Keratinocyte (primary cell): ENCODE data around the gene UROC1. TPM values are rescaled to one million over a fixed set of nuclear protein-coding genes. Genes with fewer than 3 reads are reported as not detected.

Experiments
- DNase-seq: peaks from one replicate; pipeline ENCODE4 v3.0.0-alpha.2; 2011; ENCODE audit warnings: low read depth, missing footprints, low spot score
- FAIRE-seq: peaks from 2 replicates; lab custom pipeline; 2011; peaks lifted over from hg19 to GRCh38; lab: Jason Lieb, UNC
- H2AFZ ChIP-seq: 2 replicates; pipeline ENCODE4 v1.6.0; 2012; ENCODE audit warnings: low read length, control low read depth, inconsistent platforms; ENCODE audit not compliant: control insufficient read depth
- H3K27ac ChIP-seq: 2 replicates; pipeline ENCODE4 v1.5.1; 2011; ENCODE audit warnings: low read length; ENCODE audit not compliant: control insufficient read depth, insufficient read depth
- H3K27me3 ChIP-seq: 3 replicates; pipeline ENCODE4 v1.6.0; 2011; ENCODE audit warnings: low read length; ENCODE audit not compliant: control insufficient read depth, insufficient read depth; ENCODE audit errors: extremely low read depth
- H3K36me3 ChIP-seq, 2 experiments: 2 replicates in 1 of 2; 3 replicates in 1 of 2; pipeline ENCODE4 v1.5.1; 2011; ENCODE audit warnings: low read length in 2 of 2, mild to moderate bottlenecking in 1 of 2; ENCODE audit not compliant: control insufficient read depth in 2 of 2, insufficient read depth in 2 of 2; ENCODE audit errors: extremely low read depth in 1 of 2
- H3K4me1 ChIP-seq: 3 replicates; pipeline ENCODE4 v1.5.1; 2011; ENCODE audit warnings: low read length; ENCODE audit not compliant: control insufficient read depth, insufficient read depth; ENCODE audit errors: extremely low read depth
- H3K4me2 ChIP-seq: 3 replicates; pipeline ENCODE4 v1.6.0; 2011; ENCODE audit warnings: low read depth, low read length; ENCODE audit not compliant: control insufficient read depth, insufficient read depth; ENCODE audit errors: extremely low read depth
- H3K4me3 ChIP-seq, 3 experiments: fragments of 200-600 bp in 1 of 3; sonication (generic) in 1 of 3; 2 replicates in 2 of 3; 3 replicates in 1 of 3; pipeline ENCODE4 v1.5.1; 2011 to 2016; ENCODE audit warnings: low read length in 3 of 3, mild to moderate bottlenecking in 3 of 3, control low read depth in 2 of 3, inconsistent platforms in 1 of 3, low read depth in 1 of 3, mixed read lengths in 1 of 3, mixed run types in 1 of 3, moderate library complexity in 1 of 3; ENCODE audit not compliant: control insufficient read depth in 2 of 3, insufficient read depth in 2 of 3; ENCODE audit errors: extremely low read depth in 1 of 3
- H3K79me2 ChIP-seq: 2 replicates; pipeline ENCODE4 v1.6.0; 2012; ENCODE audit warnings: low read length; ENCODE audit not compliant: control insufficient read depth, insufficient read depth
- H3K9ac ChIP-seq: 3 replicates; pipeline ENCODE4 v1.6.0; 2011; ENCODE audit warnings: low read length; ENCODE audit not compliant: control insufficient read depth, insufficient read depth; ENCODE audit errors: extremely low read depth
- H3K9me1 ChIP-seq: 3 replicates; pipeline ENCODE4 v1.6.0; 2011; ENCODE audit warnings: low read length; ENCODE audit not compliant: control insufficient read depth, insufficient read depth; ENCODE audit errors: extremely low read depth
- H3K9me3 ChIP-seq: 2 replicates; pipeline ENCODE4 v1.5.1; 2012; ENCODE audit warnings: low read depth, low read length; ENCODE audit not compliant: control insufficient read depth
- H4K20me1 ChIP-seq: 3 replicates; pipeline ENCODE4 v1.6.0; 2011; ENCODE audit warnings: low read length; ENCODE audit not compliant: control insufficient read depth, insufficient read depth; ENCODE audit errors: extremely low read depth
- CTCF ChIP-seq, 3 experiments: IDR thresholded peaks in 1 of 3; conservative IDR thresholded peaks in 1 of 3; optimal IDR thresholded peaks in 1 of 3; 2 replicates in 2 of 3; 3 replicates in 1 of 3; pipeline versions ENCODE3 to v1.5.1; 2011; ENCODE audit warnings: low read length in 3 of 3, mild to moderate bottlenecking in 3 of 3, moderate library complexity in 2 of 3, control low read depth in 1 of 3, inconsistent platforms in 1 of 3; ENCODE audit not compliant: insufficient read depth in 2 of 3; ENCODE audit errors: extremely low read depth in 1 of 3
- EZH2 ChIP-seq: IDR thresholded peaks from one replicate; pipeline ENCODE4 v1.6.1; 2012; ENCODE audit warnings: inconsistent platforms, mild to moderate bottlenecking, low read length, moderate library complexity
- dilution Hi-C: fragments of 300-500 bp; cut with MboI; formaldehyde crosslinking; loops from one replicate; pipeline ENCODE4 v1.7.0; 2020; ENCODE audit warnings: low sequenced_read_pairs; ENCODE audit not compliant: extremely low pct_ligation_motif_present
- polyA plus RNA-seq, 5 experiments: library from polyadenylated mRNA; depleted of rRNA in 3 of 5; stranded (reverse) in 3 of 5; stranded (forward) in 1 of 5; unstranded in 1 of 5; fragments of >200 nt; gene quantifications; 1 replicate in 1 of 5; 2 replicates in 3 of 5; 3 replicates in 1 of 5; pipeline versions ENCODE4 v1.2.1 to v1.2.3, GENCODE V29; 2011 to 2012; ENCODE audit warnings: missing spikeins in 2 of 5, low read depth in 1 of 5, low replicate concordance in 1 of 5

The UROC1 gene
- polyA plus RNA-seq, 1 donor (not counting 4 experiments of a cell fraction or from before 2014, with no cell fraction given) = not detected

- FAIRE-seq (no peak), DNase-seq (no peak)
- no peak for TF ChIP-seq EZH2
- no peak for TF ChIP-seq CTCF (optimal IDR thresholded peaks at IDR 0.05 in 1 of 3, IDR thresholded peaks at IDR 0.05 in 1 of 3, conservative IDR thresholded peaks at IDR 0.05 in 1 of 3; ENCODE audit: extremely low read depth in 1 of 3, insufficient read depth in 2 of 3, low read length in 3 of 3)
- dilution Hi-C loops = no loop called here
- H3K27me3 ChIP-seq = no peaks in the 10 kb centered on the region
- H3K4me1 ChIP-seq = no peaks in the 10 kb centered on the region
- H3K4me2 ChIP-seq = no peak overlapping the region
- no peaks in the 10 kb centered on the region for H3K79me2 ChIP-seq
- no peaks in the 10 kb centered on the region for H4K20me1 ChIP-seq
- H3K27ac ChIP-seq = no peak overlapping the region
- no peaks in the 10 kb centered on the region for H3K9me3 ChIP-seq
- no peak overlapping the region for H3K9ac ChIP-seq
- no peak overlapping the region for H2AFZ ChIP-seq
- H3K9me1 ChIP-seq = peaks cover 2% of the 10 kb centered on the region
- peaks cover 7 to 10% of the 10 kb centered on the region in 2 experiments for H3K36me3 ChIP-seq
- no peak overlapping the region for H3K4me3 ChIP-seq
These were observed 72.1 kb downstream of the UROC1 start for GRCh38 chr3:126445506-126445905.

- peaks cover 0 to 12% of the 10 kb centered on the region in 2 experiments for H3K36me3 ChIP-seq
- no peak overlapping the region for H3K9ac ChIP-seq
- no peaks in the 10 kb centered on the region for H3K79me2 ChIP-seq
- FAIRE-seq (no peak), DNase-seq (no peak)
- no peak overlapping the region for H3K27ac ChIP-seq
- no peaks in the 10 kb centered on the region for H3K4me1 ChIP-seq
- H4K20me1 ChIP-seq = no peaks in the 10 kb centered on the region
- dilution Hi-C loops = no loop called here
- no peak for TF ChIP-seq EZH2
- TF ChIP-seq CTCF (optimal IDR thresholded peaks at IDR 0.05 in 1 of 3, IDR thresholded peaks at IDR 0.05 in 1 of 3, conservative IDR thresholded peaks at IDR 0.05 in 1 of 3; ENCODE audit: extremely low read depth in 1 of 3, insufficient read depth in 2 of 3, low read length in 3 of 3) = no peak
- no peaks in the 10 kb centered on the region for H3K27me3 ChIP-seq
- H3K4me3 ChIP-seq = no peak overlapping the region
- peaks cover 2% of the 10 kb centered on the region for H3K9me1 ChIP-seq
- H2AFZ ChIP-seq = no peak overlapping the region
- H3K4me2 ChIP-seq = no peak overlapping the region
- no peaks in the 10 kb centered on the region for H3K9me3 ChIP-seq
These were observed 74.7 kb downstream of the UROC1 start for GRCh38 chr3:126442856-126443242.
